Memory B cell (primary cell): ENCODE measurements around the gene CETN1.
A peak's percentile ranks its signal among the peaks of the same experiment; 100 is the strongest.

Experiments
- ATAC-seq: fragments of 150-1000 bp; cut with Tn5 transposase; 2 replicates; pipeline ENCODE4 v1.10.0; 2021; ENCODE audit warnings: low read depth, mild to moderate bottlenecking, moderate library complexity
- DNase-seq, 2 donors: peaks; one replicate each; pipeline ENCODE4 v3.0.0; 2022; ENCODE audit warnings: low spot score in 2 of 2
- H3K27ac Mint-ChIP-seq: one replicate; pipeline ENCODE4 v1.8.0; 2022; ENCODE audit warnings: mild to moderate bottlenecking, moderate library complexity, mixed read lengths
- H3K27me3 Mint-ChIP-seq: one replicate; pipeline ENCODE4 v1.8.0; 2022; ENCODE audit warnings: mixed read lengths
- H3K36me3 Mint-ChIP-seq: one replicate; pipeline ENCODE4 v1.8.0; 2022; ENCODE audit warnings: mild to moderate bottlenecking, mixed read lengths
- H3K4me1 Mint-ChIP-seq: one replicate; pipeline ENCODE4 v1.8.0; 2022; ENCODE audit warnings: mixed read lengths
- H3K4me3 Mint-ChIP-seq: one replicate; pipeline ENCODE4 v1.8.0; 2022; ENCODE audit warnings: mild to moderate bottlenecking, moderate library complexity, mixed read lengths
- H3K9me3 Mint-ChIP-seq: one replicate; pipeline ENCODE4 v1.8.0; 2022; ENCODE audit warnings: mixed read lengths

The CETN1 gene

DNA sequence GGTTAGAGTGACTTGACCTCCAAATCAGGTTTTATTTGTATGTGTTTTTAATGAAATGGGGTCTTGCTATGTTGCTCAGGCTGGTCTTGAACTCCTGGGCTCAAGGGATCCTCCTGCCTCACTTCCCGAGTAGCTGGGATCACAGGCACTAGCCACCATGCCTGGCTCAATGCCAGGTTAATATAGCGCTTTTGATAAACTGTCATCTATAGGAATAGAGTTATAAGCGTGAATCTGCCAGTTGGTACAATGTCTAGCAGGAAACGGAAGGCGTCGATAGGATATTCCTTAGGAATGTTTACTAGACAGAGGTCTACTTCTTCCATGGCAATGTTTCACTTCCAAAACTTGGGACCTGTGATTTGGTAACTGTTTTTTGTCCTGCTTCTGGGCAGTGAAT, 42.1 kb downstream of the CETN1 start:
- Mint-ChIP-seq H3K9me3 (no peaks in the 10 kb centered on the region), H3K36me3 (no peaks in the 10 kb centered on the region), H3K27ac (no peak overlapping the region), H3K27me3 (peaks cover 2% of the 10 kb centered on the region), H3K4me3 (no peak overlapping the region), H3K4me1 (no peaks in the 10 kb centered on the region)
- DNase-seq (no peak), ATAC-seq (no peak)

DNA sequence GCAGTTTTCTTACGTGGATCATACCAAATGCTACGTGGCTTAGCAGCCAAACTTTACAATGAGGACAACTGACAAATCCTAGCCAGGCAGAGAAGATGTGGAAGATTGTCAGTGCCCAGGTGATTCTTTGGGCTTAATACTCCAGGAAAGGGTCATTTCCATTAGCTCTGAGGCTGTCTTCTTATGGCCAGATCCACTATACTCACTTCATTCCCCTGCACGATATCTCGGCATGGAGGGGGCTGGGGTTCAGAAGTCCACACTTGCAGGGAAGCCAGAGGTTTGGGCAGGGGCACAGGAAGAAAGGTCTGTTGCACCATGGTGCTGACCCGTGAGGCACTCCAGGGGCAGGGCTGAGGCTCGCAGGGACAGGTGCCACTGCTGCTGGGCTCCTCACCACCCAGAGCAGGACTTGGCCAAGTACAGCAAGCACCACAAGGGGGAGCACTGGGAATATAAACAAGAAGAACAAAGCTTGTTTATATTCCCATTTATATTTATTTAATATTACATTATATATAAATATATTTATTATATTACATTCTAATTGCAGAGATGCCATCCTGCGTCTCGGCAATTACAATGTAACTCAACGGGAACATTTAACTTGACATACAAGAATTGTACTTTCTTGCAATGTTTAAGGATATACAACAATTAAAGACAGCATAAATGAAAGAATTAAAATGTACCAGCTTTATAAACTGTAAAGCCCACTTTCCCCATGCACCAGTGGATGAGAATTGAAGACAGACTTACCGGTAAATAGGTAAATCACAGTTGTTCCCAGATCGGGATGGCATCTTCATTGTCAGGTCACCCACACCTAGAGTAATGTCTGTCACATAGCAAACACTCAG, 43.8 kb downstream of the CETN1 start:
- H3K27me3 Mint-ChIP-seq: peaks cover 2% of the 10 kb centered on the region
- no peaks in the 10 kb centered on the region for H3K36me3 Mint-ChIP-seq
- H3K27ac Mint-ChIP-seq: no peak overlapping the region
- ATAC-seq (peak; percentile 46), DNase-seq (peak; percentile 22 to 23)
- H3K4me3 Mint-ChIP-seq: no peak overlapping the region
- H3K4me1 Mint-ChIP-seq: no peaks in the 10 kb centered on the region
- H3K9me3 Mint-ChIP-seq: no peaks in the 10 kb centered on the region

- Mint-ChIP-seq H3K9me3 (peaks cover 3% of the 10 kb centered on the region), H3K27me3 (peaks cover 8% of the 10 kb centered on the region), H3K36me3 (no peaks in the 10 kb centered on the region), H3K4me1 (no peaks in the 10 kb centered on the region), H3K4me3 (no peak overlapping the region), H3K27ac (no peak overlapping the region)
- ATAC-seq: no peak
- no peak for DNase-seq
Observed at GRCh38 chr18:627231-627630, 47.1 kb downstream of the CETN1 start.

- ATAC-seq (no peak), DNase-seq (no peak)
- Mint-ChIP-seq H3K9me3 (peaks cover 3% of the 10 kb centered on the region), H3K4me1 (no peaks in the 10 kb centered on the region), H3K36me3 (no peaks in the 10 kb centered on the region), H3K4me3 (no peak overlapping the region), H3K27ac (no peak overlapping the region), H3K27me3 (peaks cover 6% of the 10 kb centered on the region)
Observed at GRCh38 chr18:629269-630150, 49.3 kb downstream of the CETN1 start.

DNA sequence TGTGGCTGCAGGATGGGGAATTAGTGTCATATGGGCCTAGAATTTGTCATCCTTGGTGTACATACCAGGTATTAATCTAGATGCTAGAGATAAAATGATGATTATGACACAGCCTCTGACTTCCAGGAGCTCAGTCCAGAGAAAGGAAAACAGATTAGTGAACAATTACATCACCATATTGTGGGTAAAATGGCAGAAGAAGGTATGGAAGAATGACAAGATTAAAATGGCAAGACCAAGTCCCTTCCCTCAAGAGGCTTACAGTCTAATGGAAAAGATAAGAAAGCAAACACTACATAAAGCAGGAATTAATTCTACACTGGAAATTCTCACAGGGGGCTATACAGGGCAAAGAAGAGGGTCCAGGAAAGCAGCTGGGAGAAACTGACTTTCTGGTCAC, 51.4 kb downstream of the CETN1 start:
- Mint-ChIP-seq H3K36me3 (no peaks in the 10 kb centered on the region), H3K9me3 (peaks cover 3% of the 10 kb centered on the region), H3K27me3 (peaks cover 9% of the 10 kb centered on the region), H3K4me1 (no peaks in the 10 kb centered on the region), H3K27ac (no peak overlapping the region), H3K4me3 (no peak overlapping the region)
- DNase-seq: no peak
- no peak for ATAC-seq
